Small intestine (tissue), 7 donors: ENCODE measurements around the gene TNKS1BP1. TPM values are rescaled to one million over a fixed set of nuclear protein-coding genes. Genes with fewer than 3 reads are reported as not detected.

Source experiments
- DNase-seq, 2 donors: peaks; one replicate each; pipeline versions ENCODE4 v3.0.0 to v3.0.0-alpha.2; 2013
- FAIRE-seq: peaks from 2 replicates; lab custom pipeline; 2012; peaks lifted over from hg19 to GRCh38; lab: Jason Lieb, UNC
- H3K27ac ChIP-seq, 3 donors: one replicate each; pipeline ENCODE4 v1.5.1; 2013; ENCODE audit warnings: low read length in 2 of 3, mild to moderate bottlenecking in 2 of 3, control low read depth in 1 of 3, inconsistent platforms in 1 of 3, low read depth in 1 of 3, moderate library complexity in 1 of 3
- H3K27me3 ChIP-seq, 3 donors: one replicate each; pipeline ENCODE4 v1.6.1; 2013; ENCODE audit warnings: low read length in 3 of 3, inconsistent platforms in 1 of 3; ENCODE audit not compliant: control insufficient read depth in 3 of 3, insufficient read depth in 3 of 3
- H3K36me3 ChIP-seq, 3 donors: one replicate each; pipeline ENCODE4 v1.6.1; 2013; ENCODE audit warnings: low read length in 3 of 3, inconsistent platforms in 1 of 3, low read depth in 1 of 3, mild to moderate bottlenecking in 1 of 3, moderate library complexity in 1 of 3; ENCODE audit not compliant: control insufficient read depth in 3 of 3, insufficient read depth in 2 of 3
- H3K4me1 ChIP-seq, 3 donors: one replicate each; pipeline ENCODE4 v1.6.1; 2013; ENCODE audit warnings: low read length in 2 of 3, inconsistent platforms in 1 of 3, low read depth in 1 of 3, mild to moderate bottlenecking in 1 of 3, moderate library complexity in 1 of 3; ENCODE audit not compliant: control insufficient read depth in 3 of 3, insufficient read depth in 2 of 3
- H3K4me3 ChIP-seq, 3 donors: one replicate each; pipeline ENCODE4 v1.5.1; 2013; ENCODE audit warnings: low read length in 3 of 3, control low read depth in 1 of 3, inconsistent platforms in 1 of 3, low read depth in 1 of 3, mild to moderate bottlenecking in 1 of 3, moderate library complexity in 1 of 3
- H3K9me3 ChIP-seq, 2 donors: one replicate each; pipeline ENCODE4 v1.6.1; 2013; ENCODE audit warnings: low read depth in 1 of 2, low read length in 1 of 2; ENCODE audit not compliant: control insufficient read depth in 2 of 2, insufficient read depth in 1 of 2
- WGBS, 3 donors: extraction: QIAGEN DNeasy Blood & Tissue Kit; methylation state at CpG; one replicate each; pipeline ENCODE4 v1.1.7; 2013; 5-methylcytosine and 5-hydroxymethylcytosine counted together
- polyA plus RNA-seq, 4 donors: library from polyadenylated mRNA; stranded (reverse) in 3 of 4; unstranded in 1 of 4; fragments of 200-250 nt in 3 of 4; fragments of 120-200 nt in 1 of 4; gene quantifications; one replicate each; pipeline versions ENCODE4 v1.2.1 to v1.2.3, GENCODE V29; 2013
- donor health status: healthy with polysubstance abuse.
- donor health status: control.
- donor health status: control.
- donor health status: Bipolar disorder and iron deficiency.
- donor health status: healthy.

Gene TNKS1BP1
- polyA plus RNA-seq, 4 donors = 72.1 to 178 (median 98.6) TPM

DNA sequence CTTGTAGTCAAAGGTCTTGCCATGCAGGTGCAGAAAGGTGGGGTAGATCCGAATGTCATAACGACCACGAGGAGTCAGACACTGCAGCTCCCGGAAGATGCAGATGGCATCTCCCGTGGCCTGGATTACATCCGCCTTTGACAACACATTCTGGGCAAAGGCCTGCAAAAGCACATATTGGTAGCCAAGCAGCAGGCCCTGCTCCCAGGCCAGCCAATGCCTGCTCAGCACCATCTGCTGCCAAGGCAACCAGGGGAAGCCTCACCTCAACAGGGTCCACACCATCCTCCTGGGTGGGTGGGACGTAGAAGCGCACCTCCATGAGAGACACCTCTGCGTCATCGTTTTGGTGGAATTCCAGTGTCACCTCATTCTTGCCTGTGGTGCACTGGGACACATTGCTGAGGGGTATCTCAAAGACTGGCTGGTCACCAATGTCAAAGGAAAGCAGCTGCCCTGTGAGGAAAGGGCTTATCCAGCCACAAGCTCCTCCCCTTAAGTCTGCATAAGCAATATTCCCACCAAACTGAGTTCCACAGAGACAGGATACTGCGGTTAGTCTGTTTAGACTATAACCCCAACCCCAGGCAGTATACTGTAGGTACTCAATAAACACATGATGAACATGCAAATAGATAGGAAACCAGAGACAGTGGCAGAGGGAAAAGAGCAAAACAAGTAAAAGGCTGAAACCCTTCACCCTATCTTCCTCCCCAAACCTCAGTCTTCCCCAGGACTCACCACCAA lies 8.1 kb upstream of the TNKS1BP1 start:
- H3K4me1 ChIP-seq = peaks cover 2 to 10% (median 8%) of the 10 kb centered on the region in 3 donors
- peaks cover 11 to 52% (median 12%) of the 10 kb centered on the region in 3 donors for H3K36me3 ChIP-seq
- no peaks in the 10 kb centered on the region for H3K27me3 ChIP-seq
- WGBS, 3 donors = 90 to 93% (median 92%) methylated on average over 11 of the region's 11 CpGs
- DNase-seq (no peak), FAIRE-seq (no peak)
- no peaks in the 10 kb centered on the region for H3K9me3 ChIP-seq
- H3K4me3 ChIP-seq = no peak overlapping the region
- H3K27ac ChIP-seq = peak overlapping the region in 1 of 3 donors; percentile 11

DNA sequence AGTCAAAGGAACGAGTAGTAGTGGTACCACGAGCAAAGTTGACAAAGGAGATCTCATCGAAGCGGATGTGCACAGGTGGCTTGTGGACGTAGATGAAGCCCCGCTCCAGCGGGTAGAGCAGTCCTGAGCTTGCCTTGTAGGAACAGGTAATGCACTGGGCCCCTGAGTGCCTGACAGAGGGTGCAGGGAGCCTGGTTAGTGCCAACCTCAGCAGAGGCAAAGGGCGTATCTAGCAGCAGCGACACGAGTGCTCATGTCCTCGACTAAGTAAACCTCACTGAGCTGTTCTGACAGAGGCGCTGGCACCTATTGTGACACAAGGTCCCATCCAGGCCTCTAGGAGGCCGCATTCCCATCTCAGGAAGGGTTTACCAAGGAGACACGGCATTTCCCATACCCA lies 7.0 kb upstream of the TNKS1BP1 start:
- Histone ChIP-seq H3K27ac (no peak overlapping the region), H3K4me3 (no peak overlapping the region), H3K4me1 (peaks cover 2 to 12% (median 8%) of the 10 kb centered on the region in 3 donors), H3K9me3 (no peaks in the 10 kb centered on the region), H3K36me3 (peaks cover 11 to 62% (median 16%) of the 10 kb centered on the region in 3 donors), H3K27me3 (no peaks in the 10 kb centered on the region)
- no peak for FAIRE-seq
- no peak for DNase-seq
- 91 to 93% (median 92%) methylated on average over 14 of the region's 14 CpGs for WGBS, 3 donors

DNA sequence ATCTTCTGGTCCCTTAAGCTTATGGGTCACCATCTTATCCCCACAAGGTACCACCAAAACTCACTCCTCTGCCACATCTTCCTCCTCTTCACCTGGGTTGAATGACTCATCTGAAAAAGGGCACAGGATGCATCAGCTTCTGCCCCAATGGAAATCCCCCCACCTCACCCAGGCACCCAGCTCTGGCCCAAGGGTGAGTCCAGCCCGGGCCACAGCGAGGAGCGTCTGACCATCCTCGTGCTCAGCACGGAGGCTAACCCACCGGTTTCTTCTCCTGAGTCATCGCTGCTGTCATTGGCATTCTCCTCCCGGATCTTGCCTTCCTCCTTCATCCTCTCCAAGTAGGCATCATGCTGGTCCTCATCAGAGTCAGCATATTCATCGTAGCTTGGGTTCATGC lies 5.3 kb upstream of the TNKS1BP1 start:
- Histone ChIP-seq H3K27me3 (no peaks in the 10 kb centered on the region), H3K4me3 (no peak overlapping the region), H3K27ac (no peak overlapping the region), H3K4me1 (peaks cover 5 to 20% (median 17%) of the 10 kb centered on the region in 3 donors), H3K9me3 (no peaks in the 10 kb centered on the region), H3K36me3 (peaks cover 11 to 71% (median 16%) of the 10 kb centered on the region in 3 donors)
- FAIRE-seq = no peak
- 90 to 100% (median 96%) methylated on average over 9 of the region's 9 CpGs for WGBS, 3 donors
- DNase-seq = no peak

DNA sequence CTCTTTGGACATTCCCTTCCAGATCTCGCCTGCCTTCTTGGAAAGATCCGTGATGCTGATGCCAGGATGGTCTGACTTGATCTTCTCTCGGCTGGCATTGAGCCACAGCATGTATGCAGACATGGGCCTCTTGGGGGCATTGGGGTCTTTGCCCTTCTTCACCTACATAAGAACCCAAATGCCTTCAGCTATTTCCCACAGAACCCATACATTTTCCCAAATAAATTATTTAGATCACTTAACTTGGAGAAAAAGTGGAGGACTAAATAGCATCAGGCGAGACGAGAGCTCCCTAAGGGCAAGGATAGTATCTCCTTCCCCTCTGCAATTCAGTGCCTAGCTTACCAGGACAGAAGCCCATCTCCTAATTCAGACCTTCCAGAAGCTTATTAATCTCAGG lies 3.0 kb upstream of the TNKS1BP1 start:
- 94 to 98% (median 95%) methylated on average over 5 of the region's 5 CpGs for WGBS, 3 donors
- peaks cover 11 to 60% (median 16%) of the 10 kb centered on the region in 3 donors for H3K36me3 ChIP-seq
- peaks cover 4 to 28% (median 10%) of the 10 kb centered on the region in 3 donors for H3K4me1 ChIP-seq
- FAIRE-seq (no peak), DNase-seq (no peak)
- no peaks in the 10 kb centered on the region for H3K9me3 ChIP-seq
- no peak overlapping the region for H3K27ac ChIP-seq
- no peak overlapping the region for H3K4me3 ChIP-seq
- no peaks in the 10 kb centered on the region for H3K27me3 ChIP-seq

DNA sequence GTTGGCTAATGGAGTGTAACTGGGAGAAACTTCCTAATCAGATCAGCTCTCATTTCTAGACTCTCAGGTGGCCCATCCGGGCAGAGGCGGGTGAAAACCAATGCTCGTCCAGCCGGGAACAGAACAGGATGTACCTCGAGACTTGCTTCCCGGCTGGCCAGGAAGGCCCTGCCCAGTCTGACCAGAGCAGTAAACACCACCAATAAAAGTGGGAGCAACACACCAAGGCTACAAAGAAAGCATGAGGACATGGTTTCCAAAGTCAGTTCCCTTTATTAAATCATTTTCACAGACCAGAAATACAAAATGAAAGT lies 940 bp upstream of the TNKS1BP1 start:
- FAIRE-seq = no peak
- 2 to 13% (median 8%) methylated on average over 6 of the region's 6 CpGs for WGBS, 3 donors
- H3K36me3 ChIP-seq = peaks cover 5 to 45% (median 10%) of the 10 kb centered on the region in 3 donors
- peak; percentile 76 to 83 for DNase-seq
- peak overlapping the region; percentile 66 to 87 (median 87) for H3K4me3 ChIP-seq
- H3K9me3 ChIP-seq = no peaks in the 10 kb centered on the region
- H3K4me1 ChIP-seq = peaks cover 6 to 45% (median 10%) of the 10 kb centered on the region in 3 donors
- no peaks in the 10 kb centered on the region for H3K27me3 ChIP-seq
- peak overlapping the region; percentile 97 to 98 (median 97) for H3K27ac ChIP-seq

DNA sequence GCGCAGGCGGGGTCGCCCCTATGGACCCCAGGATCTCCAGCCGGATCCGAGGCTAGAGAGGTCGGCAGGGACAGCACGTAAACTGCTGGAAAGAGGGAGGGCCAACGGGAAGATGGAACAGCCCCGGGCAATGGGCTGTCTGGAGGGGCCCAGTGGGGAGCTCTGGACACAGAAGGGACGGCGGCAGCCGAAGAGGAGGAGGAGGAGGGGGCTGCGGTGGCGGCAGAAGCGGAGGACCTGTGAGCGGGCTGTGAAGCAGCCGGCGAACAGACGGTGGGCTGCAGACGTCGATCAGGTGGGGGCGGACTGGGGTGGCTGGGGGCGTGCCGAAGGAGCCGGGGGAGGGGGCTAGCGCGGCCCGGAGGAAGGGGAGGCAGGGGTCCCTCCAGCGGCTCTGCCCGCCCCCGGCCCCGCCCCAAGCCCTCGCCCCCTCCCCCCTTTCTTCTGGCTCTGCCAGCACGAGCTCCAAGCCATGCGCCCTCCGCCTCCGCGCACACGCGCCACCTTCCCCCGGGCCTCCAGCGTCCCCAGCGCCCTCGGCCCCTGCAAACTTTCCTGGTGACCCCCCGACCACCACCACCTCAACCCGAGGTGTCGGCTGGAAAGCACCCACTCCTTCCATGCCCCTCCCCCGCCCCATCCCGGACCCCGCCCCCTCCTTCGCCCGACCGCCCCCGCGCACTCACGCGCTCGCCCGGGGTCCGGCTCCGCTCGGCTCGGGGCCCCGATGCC lies 432 bp downstream of the TNKS1BP1 start:
- no peaks in the 10 kb centered on the region for H3K27me3 ChIP-seq
- 2 to 10% (median 2%) methylated on average over 21 to 62 of the region's 64 CpGs for WGBS, 3 donors
- peaks cover 6 to 45% (median 10%) of the 10 kb centered on the region in 3 donors for H3K4me1 ChIP-seq
- DNase-seq (peak in 1 of 2 donors; percentile 78), FAIRE-seq (no peak)
- peaks cover 4 to 44% (median 5%) of the 10 kb centered on the region in 3 donors for H3K36me3 ChIP-seq
- H3K27ac ChIP-seq = peak overlapping the region; percentile 6 to 89 (median 87)
- H3K9me3 ChIP-seq = no peaks in the 10 kb centered on the region
- peak overlapping the region; percentile 87 for H3K4me3 ChIP-seq

DNA sequence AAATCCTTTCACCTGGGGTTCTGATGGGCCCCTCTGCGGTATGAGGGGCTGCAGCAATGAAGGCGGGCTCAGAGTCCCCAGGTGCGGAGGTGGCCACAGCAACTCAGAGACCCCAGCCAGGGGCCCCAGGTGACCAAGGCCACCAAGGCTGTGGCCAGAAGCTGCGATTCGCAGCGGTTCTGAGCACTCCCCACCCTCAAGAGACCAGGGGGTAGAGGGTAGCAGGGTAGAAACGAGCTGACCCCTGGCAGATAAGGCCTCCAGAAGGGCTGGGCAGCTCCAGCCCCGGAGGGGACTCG lies 948 bp downstream of the TNKS1BP1 start:
- FAIRE-seq (no peak), DNase-seq (no peak)
- WGBS, 3 donors = 14 to 26% (median 23%) methylated on average over 9 of the region's 9 CpGs
- Histone ChIP-seq H3K27ac (peak overlapping the region; percentile 6 to 89 (median 87)), H3K9me3 (no peaks in the 10 kb centered on the region), H3K4me1 (peaks cover 6 to 45% (median 10%) of the 10 kb centered on the region in 3 donors), H3K36me3 (peaks cover 4 to 45% (median 5%) of the 10 kb centered on the region in 3 donors), H3K4me3 (peak overlapping the region; percentile 87), H3K27me3 (no peaks in the 10 kb centered on the region)

DNA sequence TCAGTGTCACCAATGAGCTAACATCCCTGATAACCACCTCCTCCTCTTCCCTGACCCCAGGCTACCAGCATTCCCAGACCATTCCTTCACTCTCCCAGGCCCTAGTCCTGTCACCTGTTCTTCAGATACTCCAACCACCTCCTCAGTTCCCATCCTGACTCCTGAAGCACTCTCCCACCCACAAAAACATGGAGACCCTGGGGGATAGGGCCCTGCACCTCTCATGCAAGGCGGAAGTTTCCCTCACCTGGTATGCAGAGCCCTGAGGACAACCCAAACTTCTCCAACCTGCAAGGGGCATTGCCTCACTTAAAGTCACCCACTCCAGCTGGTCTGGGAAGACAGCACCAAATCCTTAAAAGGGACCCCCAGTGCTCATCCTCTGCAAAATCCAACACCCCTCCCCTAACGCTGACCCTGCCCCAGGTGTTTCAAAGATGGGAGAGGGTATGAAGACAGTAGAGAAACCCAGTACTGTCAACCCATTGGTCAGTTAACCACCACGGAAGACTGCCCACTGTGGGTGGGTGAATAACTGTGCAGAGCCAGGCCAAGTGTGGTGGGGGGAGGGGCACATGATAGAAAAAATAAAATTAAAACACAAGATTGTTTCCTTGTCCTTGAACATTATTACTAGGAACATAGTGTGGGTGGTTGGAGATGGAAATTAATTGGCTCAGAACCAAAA lies 1.4 kb downstream of the TNKS1BP1 start:
- Histone ChIP-seq H3K9me3 (no peaks in the 10 kb centered on the region), H3K4me1 (peaks cover 6 to 48% (median 13%) of the 10 kb centered on the region in 3 donors), H3K36me3 (peaks cover 4 to 45% (median 5%) of the 10 kb centered on the region in 3 donors), H3K27ac (peak overlapping the region; percentile 64 to 89 (median 87)), H3K27me3 (no peaks in the 10 kb centered on the region), H3K4me3 (peak overlapping the region; percentile 87)
- FAIRE-seq (no peak), DNase-seq (no peak)
- WGBS, 3 donors = 57 to 67% (median 58%) methylated on average over 3 of the region's 3 CpGs
